HUES64 (cell line): ENCODE data around the gene OTOA.
"Not testable (repeated sequence)": the region's sequence is repeated elsewhere in the genome, so short reads cannot be mapped to it uniquely, and the experiment has no call there.

ENCODE experiments used
- H3K27ac ChIP-seq: 2 replicates; pipeline ENCODE4 v1.7.0; 2013; ENCODE audit warnings: low read depth, low read length, inconsistent platforms
- H3K27me3 ChIP-seq: 2 replicates; pipeline ENCODE4 v1.6.1; 2013; ENCODE audit warnings: mild to moderate bottlenecking, low read length; ENCODE audit not compliant: insufficient read depth
- H3K36me3 ChIP-seq: 2 replicates; pipeline ENCODE4 v1.6.1; 2013; ENCODE audit warnings: mild to moderate bottlenecking, low read length; ENCODE audit not compliant: insufficient read depth
- H3K4me1 ChIP-seq: 2 replicates; pipeline ENCODE4 v1.6.1; 2013; ENCODE audit warnings: mild to moderate bottlenecking, low read length, moderate library complexity; ENCODE audit not compliant: insufficient read depth
- H3K4me3 ChIP-seq: 2 replicates; pipeline ENCODE4 v1.5.1; 2013; ENCODE audit warnings: mild to moderate bottlenecking, low read length, moderate library complexity
- H3K9ac ChIP-seq: 2 replicates; pipeline ENCODE4 v1.6.1; 2013; ENCODE audit warnings: mild to moderate bottlenecking, low read depth, low read length
- H3K9me3 ChIP-seq: 2 replicates; pipeline ENCODE4 v1.6.1; 2013; ENCODE audit warnings: low read depth, low read length; ENCODE audit not compliant: insufficient read depth
- WGBS: fragments of 150-250, 120-280 bp; methylation state at CpG from one replicate; pipeline ENCODE4 v1.1.7; 2013; ENCODE audit warnings: missing lambda C conversion rate; 5-methylcytosine and 5-hydroxymethylcytosine counted together

The OTOA gene

DNA sequence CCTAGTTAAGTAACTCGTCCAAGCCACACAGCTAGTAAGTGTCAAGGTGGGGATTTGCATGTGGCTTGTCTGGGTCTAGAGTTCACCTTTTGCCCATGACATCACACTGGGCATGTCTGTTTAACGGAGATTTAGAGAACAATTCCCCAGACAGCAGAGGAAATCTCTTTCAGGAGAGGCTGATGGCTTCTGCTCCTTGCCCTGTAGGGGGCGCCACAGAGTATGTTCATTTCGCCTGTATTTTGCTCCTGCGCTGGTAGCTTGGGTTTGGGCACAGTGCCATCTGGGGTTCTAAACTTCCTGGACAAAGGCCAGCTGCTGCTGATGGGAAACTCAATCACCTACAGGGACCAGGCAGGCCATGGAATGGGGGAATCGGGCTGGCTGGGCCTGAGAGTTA lies 20.4 kb downstream of the OTOA start:
- Histone ChIP-seq H3K4me1 (no peaks in the 10 kb centered on the region), H3K27me3 (no peaks in the 10 kb centered on the region), H3K4me3 (no peak overlapping the region), H3K9me3 (no peaks in the 10 kb centered on the region), H3K36me3 (no peaks in the 10 kb centered on the region), H3K9ac (no peak overlapping the region), H3K27ac (no peak overlapping the region)
- 53% methylated on average over 6 of the region's 6 CpGs for WGBS

DNA sequence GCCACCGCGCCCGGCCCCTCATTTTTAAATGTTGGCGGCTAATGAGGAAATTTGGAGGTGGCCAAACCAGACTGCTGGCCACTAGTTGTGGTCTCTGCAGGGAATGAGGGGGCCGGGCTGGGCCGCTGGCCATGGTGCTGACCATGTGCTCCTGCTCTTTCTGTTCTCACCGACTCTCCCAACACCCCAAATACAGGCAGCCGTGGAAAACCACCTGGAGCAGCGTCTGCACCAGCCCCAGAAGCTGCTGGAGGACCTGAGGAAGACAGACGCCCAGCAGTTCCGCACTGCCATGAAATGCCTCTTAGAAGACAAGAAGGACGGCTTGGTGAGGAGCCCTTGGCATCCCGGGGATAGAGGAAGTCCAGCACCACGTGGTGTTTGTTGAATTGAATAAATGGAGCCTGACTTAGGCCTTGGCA lies 21.3 kb downstream of the OTOA start:
- 50% methylated on average over 14 of the region's 14 CpGs for WGBS
- H3K9me3 ChIP-seq: no peaks in the 10 kb centered on the region
- no peaks in the 10 kb centered on the region for H3K36me3 ChIP-seq
- no peak overlapping the region for H3K4me3 ChIP-seq
- H3K27me3 ChIP-seq: no peaks in the 10 kb centered on the region
- no peak overlapping the region for H3K27ac ChIP-seq
- no peak overlapping the region for H3K9ac ChIP-seq
- no peaks in the 10 kb centered on the region for H3K4me1 ChIP-seq

- Histone ChIP-seq H3K36me3 (no peaks in the 10 kb centered on the region), H3K9ac (no peak overlapping the region), H3K27ac (no peak overlapping the region), H3K4me1 (no peaks in the 10 kb centered on the region), H3K4me3 (no peak overlapping the region), H3K9me3 (no peaks in the 10 kb centered on the region), H3K27me3 (no peaks in the 10 kb centered on the region)
- 88% methylated on average over 3 of the region's 4 CpGs for whole genome bisulfite sequencing
These were observed 25.3 kb downstream of the OTOA start for GRCh38 chr16:21689107-21689506.

DNA sequence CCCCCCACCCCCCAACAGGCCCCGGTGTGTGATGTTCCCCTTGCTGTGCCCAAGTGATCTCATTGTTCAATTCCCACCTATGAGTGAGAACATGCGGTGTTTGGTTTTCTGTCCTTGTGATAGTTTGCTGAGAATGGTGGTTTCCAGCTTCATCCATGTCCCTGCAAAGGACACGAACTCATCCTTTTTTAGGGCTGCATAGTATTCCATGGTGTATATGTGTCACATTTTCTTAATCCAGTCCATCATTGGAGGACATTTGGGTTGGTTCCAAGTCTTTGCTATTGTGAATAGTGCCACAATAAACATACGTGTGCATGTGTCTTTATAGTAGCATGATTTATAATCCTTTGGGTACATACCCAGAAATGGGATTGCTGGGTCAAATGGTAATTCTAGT lies 27.2 kb downstream of the OTOA start:
- H3K27ac ChIP-seq, H3K4me3 ChIP-seq, H3K9ac ChIP-seq, H3K36me3 ChIP-seq, H3K27me3 ChIP-seq, H3K9me3 ChIP-seq, H3K4me1 ChIP-seq: not testable (repeated sequence)
- WGBS: 83% methylated on average over 2 of the region's 4 CpGs

DNA sequence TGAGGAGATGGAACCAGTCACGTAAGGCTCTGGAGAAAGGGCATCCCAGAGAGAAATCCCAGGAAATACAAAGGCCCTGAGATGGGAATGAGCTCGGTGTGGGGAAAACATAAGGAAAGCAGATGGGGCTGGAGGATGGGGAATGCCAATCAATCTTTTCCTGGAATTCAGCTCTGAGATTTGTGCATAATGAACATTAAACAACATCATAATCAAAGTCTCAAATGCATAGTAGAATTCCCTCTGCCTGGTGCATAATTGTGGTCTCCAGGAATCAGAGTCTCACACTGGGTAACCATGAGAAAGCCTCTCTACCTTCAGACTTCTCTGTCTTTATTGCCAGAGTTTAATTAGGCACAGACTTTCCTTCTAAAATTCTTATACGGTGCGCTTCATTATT lies 30.8 kb downstream of the OTOA start:
- H3K4me3 ChIP-seq: no peak overlapping the region
- 88% methylated on average over 4 of the region's 4 CpGs for WGBS
- H3K27ac ChIP-seq: no peak overlapping the region
- no peaks in the 10 kb centered on the region for H3K9me3 ChIP-seq
- H3K4me1 ChIP-seq: no peaks in the 10 kb centered on the region
- no peak overlapping the region for H3K9ac ChIP-seq
- H3K36me3 ChIP-seq: no peaks in the 10 kb centered on the region
- no peaks in the 10 kb centered on the region for H3K27me3 ChIP-seq

DNA sequence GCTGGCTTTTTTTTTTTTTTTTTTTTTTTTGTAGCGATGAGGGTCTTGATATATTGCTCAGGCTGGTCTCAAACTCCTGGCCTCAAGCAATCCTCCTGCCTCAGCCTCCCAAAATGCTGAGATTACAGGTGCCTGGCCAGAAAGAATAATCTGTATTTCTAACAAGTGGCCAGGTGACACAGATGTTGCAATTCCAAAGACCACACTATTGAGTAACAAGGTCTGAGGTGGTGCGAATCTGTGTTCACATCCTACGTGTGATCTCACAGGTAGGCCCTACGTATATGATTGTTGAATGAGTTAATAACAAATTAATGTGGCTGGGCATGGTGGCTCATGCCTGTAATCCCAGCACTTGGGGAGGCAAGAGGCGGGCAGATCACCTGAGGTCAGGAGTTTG lies 33.3 kb downstream of the OTOA start:
- H3K4me1 ChIP-seq: no peaks in the 10 kb centered on the region
- no peaks in the 10 kb centered on the region for H3K36me3 ChIP-seq
- no peak overlapping the region for H3K9ac ChIP-seq
- H3K9me3 ChIP-seq: no peaks in the 10 kb centered on the region
- H3K27ac ChIP-seq: no peak overlapping the region
- no peak overlapping the region for H3K4me3 ChIP-seq
- 91% methylated on average over 5 of the region's 5 CpGs for WGBS
- H3K27me3 ChIP-seq: no peaks in the 10 kb centered on the region

GRCh38 chr16:21698169-21699032 lies 34.6 kb downstream of the OTOA start:
- Histone ChIP-seq H3K36me3 (no peaks in the 10 kb centered on the region), H3K9me3 (no peaks in the 10 kb centered on the region), H3K4me1 (no peaks in the 10 kb centered on the region), H3K4me3 (no peak overlapping the region), H3K9ac (no peak overlapping the region), H3K27me3 (no peaks in the 10 kb centered on the region), H3K27ac (no peak overlapping the region)
- WGBS: 89% methylated on average over 8 of the region's 9 CpGs

- Histone ChIP-seq H3K27ac (no peak overlapping the region), H3K4me1 (no peaks in the 10 kb centered on the region), H3K9me3 (no peaks in the 10 kb centered on the region), H3K27me3 (no peaks in the 10 kb centered on the region), H3K4me3 (no peak overlapping the region), H3K9ac (no peak overlapping the region), H3K36me3 (no peaks in the 10 kb centered on the region)
- WGBS: 44% methylated on average over 2 of the region's 2 CpGs
These were observed 37.5 kb downstream of the OTOA start for GRCh38 chr16:21701271-21701670.

GRCh38 chr16:21702276-21702675 lies 38.5 kb downstream of the OTOA start:
- no peak overlapping the region for H3K4me3 ChIP-seq
- no peaks in the 10 kb centered on the region for H3K4me1 ChIP-seq
- H3K27ac ChIP-seq: no peak overlapping the region
- WGBS: 100% methylated on average over 2 of the region's 3 CpGs
- no peaks in the 10 kb centered on the region for H3K27me3 ChIP-seq
- no peaks in the 10 kb centered on the region for H3K9me3 ChIP-seq
- H3K9ac ChIP-seq: no peak overlapping the region
- H3K36me3 ChIP-seq: no peaks in the 10 kb centered on the region

DNA sequence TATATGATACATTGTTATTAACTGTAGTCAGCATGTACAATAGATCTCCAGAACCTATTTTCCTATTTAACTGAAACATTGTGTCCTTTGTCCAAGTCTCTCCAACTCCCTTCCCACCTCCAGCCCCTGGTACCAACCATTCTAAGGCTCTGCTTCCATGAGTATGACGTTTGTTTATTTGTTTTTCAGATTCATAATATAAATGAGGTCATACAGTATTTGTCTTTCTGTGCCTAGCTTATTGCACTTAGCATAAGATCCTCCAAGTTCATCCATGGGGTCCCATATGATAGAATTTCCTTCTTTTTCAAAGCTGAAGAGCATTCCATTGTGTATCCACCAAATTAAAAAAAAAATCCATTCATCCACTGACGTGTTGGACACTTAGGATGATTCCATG lies 39.4 kb downstream of the OTOA start:
- 73% methylated on average over 1 of the region's 2 CpGs for WGBS
- Histone ChIP-seq H3K36me3 (no peaks in the 10 kb centered on the region), H3K4me1 (no peaks in the 10 kb centered on the region), H3K9ac (no peak overlapping the region), H3K4me3 (no peak overlapping the region), H3K9me3 (no peaks in the 10 kb centered on the region), H3K27me3 (no peaks in the 10 kb centered on the region), H3K27ac (no peak overlapping the region)

DNA sequence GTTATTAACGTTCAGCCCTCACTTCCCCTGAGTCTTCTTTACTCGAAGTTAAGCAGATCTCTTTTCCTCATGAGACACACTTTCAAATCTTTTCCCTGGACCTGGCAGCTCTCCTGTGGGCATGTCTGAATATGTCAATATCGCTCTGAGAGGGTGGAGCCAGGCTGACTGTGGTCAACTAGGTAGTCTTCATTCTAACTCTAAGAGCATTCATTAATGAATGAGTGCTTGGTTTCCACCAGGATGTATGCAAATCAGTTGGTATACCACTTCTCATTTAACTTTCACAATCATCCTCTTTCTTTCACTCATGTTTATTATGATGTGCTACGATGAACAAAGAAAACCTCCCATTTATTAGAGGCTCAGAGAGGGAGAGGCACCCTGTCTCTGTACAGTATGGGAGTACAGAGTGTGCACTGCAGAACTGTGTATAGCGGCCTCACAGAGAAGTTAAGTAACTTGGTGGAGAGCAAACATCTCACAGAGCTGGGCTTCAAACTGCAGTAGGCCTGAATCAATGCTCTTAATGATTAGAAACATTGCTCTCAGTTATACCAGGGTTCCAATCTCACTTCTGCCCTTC lies 39.9 kb downstream of the OTOA start:
- Histone ChIP-seq H3K27me3 (no peaks in the 10 kb centered on the region), H3K27ac (no peak overlapping the region), H3K9me3 (no peaks in the 10 kb centered on the region), H3K4me3 (no peak overlapping the region), H3K36me3 (no peaks in the 10 kb centered on the region), H3K9ac (no peak overlapping the region), H3K4me1 (no peaks in the 10 kb centered on the region)
- 94% methylated on average over 5 of the region's 5 CpGs for WGBS
